Right lobe of liver (tissue), 6 donors: ENCODE measurements around the gene NEUROD1. TPM values are rescaled to one million over a fixed set of nuclear protein-coding genes. Genes with fewer than 3 reads are reported as not detected.

ENCODE experiments used
- ATAC-seq, 4 donors: fragments of 200-7000 bp; cut with Tn5 transposase; one replicate each; pipeline ENCODE4 v1.9.1; 2020; ENCODE audit warnings: mild to moderate bottlenecking in 4 of 4, moderate library complexity in 4 of 4
- DNase-seq, 3 donors: peaks; one replicate each; pipeline ENCODE4 v3.0.0-alpha.2; 2020
- H3K27ac ChIP-seq, 3 donors: fragments of 200-600 bp; one replicate each; pipeline ENCODE4 v1.8.0; 2022
- H3K27me3 ChIP-seq, 2 donors: fragments of 200-600 bp; one replicate each; pipeline ENCODE4 v1.8.0; 2022
- H3K36me3 ChIP-seq, 4 donors: fragments of 200-600 bp; sonication (generic) in 1 of 4; one replicate each; pipeline versions ENCODE4 v1.5.1 to v1.8.0; 2017 to 2022; ENCODE audit warnings: control low read depth in 1 of 4
- H3K4me1 ChIP-seq, 4 donors: fragments of 200-600 bp; sonication (generic) in 1 of 4; one replicate each; pipeline versions ENCODE4 v1.5.1 to v1.8.0; 2017 to 2022; ENCODE audit warnings: control low read depth in 1 of 4
- H3K4me3 ChIP-seq, 3 donors: fragments of 200-600 bp; one replicate each; pipeline ENCODE4 v1.8.0; 2022
- H3K9me3 ChIP-seq, 4 donors: fragments of 200-600 bp; sonication (generic) in 1 of 4; one replicate each; pipeline versions ENCODE4 v1.5.1 to v1.8.0; 2017 to 2022; ENCODE audit warnings: control low read depth in 1 of 4
- CTCF ChIP-seq, 4 donors: fragments of 200-600 bp in 3 of 4; fragments of 450-650 bp in 1 of 4; IDR thresholded peaks; one replicate each; pipeline versions ENCODE4 v1.5.1 to v1.8.0; 2016 to 2022; ENCODE audit warnings: antibody characterized with exemption in 4 of 4, mild to moderate bottlenecking in 2 of 4
- POLR2A ChIP-seq: fragments of 450-650 bp; IDR thresholded peaks from one replicate; pipeline ENCODE4 v1.6.1; 2017; ENCODE audit warnings: antibody characterized with exemption, mild to moderate bottlenecking
- WGBS: methylation state at CpG from one replicate; pipeline ENCODE4 v1.1.6; 2018; ENCODE audit warnings: low coverage, low lambda C conversion rate; ENCODE audit not compliant: insufficient coverage; ENCODE audit errors: missing lambda C conversion rate; 5-methylcytosine and 5-hydroxymethylcytosine counted together
- intact Hi-C, 2 donors: fragments of 100-400 bp; cut with DNase I; formaldehyde crosslinking; loops; one replicate each; pipeline versions ENCODE4 v1.11.2 to v1.14.1; 2022
- total RNA-seq, 6 experiments: library from RNA; depleted of rRNA in 2 of 6; stranded (reverse); fragments of >200 nt in 2 of 6; fragmentation: NEBNext Ultra II Directional in 3 of 6; extraction: Animal tissue kit (Norgen Biotek cat#: 25700) in 3 of 6; gene quantifications; one replicate each; pipeline versions ENCODE4 v1.1.0 to v1.2.4, GENCODE V29; 2016 to 2023
- donor health status: DM: no; HTN: yes; CAD: no.
- donor health status: DM: no; HTN: no; CAD: no.
- donor health status: DM: no; HTN: no; CAD: no.
- donor health status: DM: no; HTN: yes; CAD: no.
- donor health status: DM: no; HTN: yes; CAD: no.

The NEUROD1 gene
- total RNA-seq, 6 experiments from 2014 or later, result not detected

- H3K27ac ChIP-seq, result no peak overlapping the region
- TF ChIP-seq CTCF (IDR thresholded peaks at IDR 0.05), result no peak
- TF ChIP-seq POLR2A, result no peak
- no peak overlapping the region for H3K4me3 ChIP-seq
- WGBS, result 5% methylated on average over 19 of the region's 24 CpGs
- peaks cover 0 to 11% of the 10 kb centered on the region in 2 donors for H3K27me3 ChIP-seq
- ATAC-seq, result no peak
- peaks cover 0 to 1% (median 0%) of the 10 kb centered on the region in 4 donors for H3K4me1 ChIP-seq
- H3K36me3 ChIP-seq, result no peaks in the 10 kb centered on the region
- intact Hi-C loops, result no loop called here
- no peak for DNase-seq
- no peaks in the 10 kb centered on the region for H3K9me3 ChIP-seq
These were observed 1.9 kb upstream of the NEUROD1 start for GRCh38 chr2:181682026-181682789.

GRCh38 chr2:181680937-181681811 is 857 bp upstream of the NEUROD1 start:
- Histone ChIP-seq H3K9me3 (no peaks in the 10 kb centered on the region), H3K4me3 (no peak overlapping the region), H3K4me1 (peaks cover 0 to 1% (median under 1%) of the 10 kb centered on the region in 4 donors), H3K36me3 (no peaks in the 10 kb centered on the region), H3K27me3 (peaks cover 0 to 4% of the 10 kb centered on the region in 2 donors), H3K27ac (no peak overlapping the region)
- ATAC-seq, result no peak
- no peak for DNase-seq
- TF ChIP-seq CTCF (IDR thresholded peaks at IDR 0.05) (no peak), POLR2A (no peak)
- intact Hi-C loops, result no loop called here
- WGBS, result 5% methylated on average over 35 of the region's 38 CpGs

- peaks cover 0 to 4% (median 0%) of the 10 kb centered on the region in 4 donors for H3K4me1 ChIP-seq
- no peaks in the 10 kb centered on the region for H3K36me3 ChIP-seq
- TF ChIP-seq POLR2A (no peak), CTCF (IDR thresholded peaks at IDR 0.05) (no peak)
- ATAC-seq (no peak), DNase-seq (no peak)
- H3K4me3 ChIP-seq, result no peak overlapping the region
- intact Hi-C loops, result no loop called here
- WGBS, result 6% methylated on average over 20 of the region's 20 CpGs
- no peaks in the 10 kb centered on the region for H3K9me3 ChIP-seq
- H3K27ac ChIP-seq, result no peak overlapping the region
- H3K27me3 ChIP-seq, result peaks cover 0 to 4% of the 10 kb centered on the region in 2 donors
These were observed 755 bp downstream of the NEUROD1 start for GRCh38 chr2:181679544-181679979.

GRCh38 chr2:181678861-181679543 is 1.3 kb downstream of the NEUROD1 start:
- intact Hi-C loops, result no loop called here
- WGBS, result 10% methylated on average over 18 of the region's 18 CpGs
- Histone ChIP-seq H3K4me3 (no peak overlapping the region), H3K9me3 (no peaks in the 10 kb centered on the region), H3K36me3 (no peaks in the 10 kb centered on the region), H3K27ac (no peak overlapping the region), H3K27me3 (peaks cover 0 to 4% of the 10 kb centered on the region in 2 donors), H3K4me1 (peaks cover 0 to 4% (median 0%) of the 10 kb centered on the region in 4 donors)
- TF ChIP-seq POLR2A (no peak), CTCF (IDR thresholded peaks at IDR 0.05) (no peak)
- DNase-seq (no peak), ATAC-seq (no peak)
